ENCODE results near the gene LSM5.

- TF ChIP-seq CTCF (IDR thresholded peaks at IDR 0.05) (no peak), POLR2A (IDR thresholded peaks at IDR 0.05; ENCODE audit: low read depth) (no peak), POLR2AphosphoS5 (IDR thresholded peaks at IDR 0.05) (no peak)
These were observed 26.4 kb upstream of the LSM5 start for GRCh38 chr7:32516551-32517100.
